GM18517 (cell line): Measurements from ENCODE around the gene RNU11.
"Not testable (repeated sequence)": the region's sequence is repeated elsewhere in the genome, so short reads cannot be mapped to it uniquely, and the experiment has no call there.

Experiments used
- ATAC-seq: cut with Tn5 transposase; IDR thresholded peaks from one replicate; pipeline ENCODE4 v1.9.1; 2021; ENCODE audit warnings: mild to moderate bottlenecking, moderate library complexity; ENCODE audit not compliant: unreplicated experiment

RNU11 gene

DNA sequence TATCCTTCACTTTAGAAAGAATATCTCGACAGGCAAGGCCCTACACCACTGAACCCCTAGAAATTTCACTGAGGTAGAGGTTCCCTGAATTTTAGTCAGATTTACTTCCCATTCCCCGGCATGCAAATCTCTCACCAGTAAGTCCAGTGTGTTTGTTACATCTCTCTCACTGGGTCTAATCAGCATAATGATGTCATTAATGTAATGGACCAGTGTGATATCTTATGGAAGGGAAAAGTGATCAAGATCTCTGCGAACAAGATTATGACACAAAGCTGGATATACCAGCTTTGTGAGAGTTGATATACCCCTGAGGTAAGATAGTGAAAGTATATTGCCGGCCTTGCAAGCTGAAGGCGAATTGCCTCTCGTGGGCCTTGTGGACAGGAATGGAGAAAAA is 7.9 kb downstream of the RNU11 start:
- no peak for ATAC-seq

DNA sequence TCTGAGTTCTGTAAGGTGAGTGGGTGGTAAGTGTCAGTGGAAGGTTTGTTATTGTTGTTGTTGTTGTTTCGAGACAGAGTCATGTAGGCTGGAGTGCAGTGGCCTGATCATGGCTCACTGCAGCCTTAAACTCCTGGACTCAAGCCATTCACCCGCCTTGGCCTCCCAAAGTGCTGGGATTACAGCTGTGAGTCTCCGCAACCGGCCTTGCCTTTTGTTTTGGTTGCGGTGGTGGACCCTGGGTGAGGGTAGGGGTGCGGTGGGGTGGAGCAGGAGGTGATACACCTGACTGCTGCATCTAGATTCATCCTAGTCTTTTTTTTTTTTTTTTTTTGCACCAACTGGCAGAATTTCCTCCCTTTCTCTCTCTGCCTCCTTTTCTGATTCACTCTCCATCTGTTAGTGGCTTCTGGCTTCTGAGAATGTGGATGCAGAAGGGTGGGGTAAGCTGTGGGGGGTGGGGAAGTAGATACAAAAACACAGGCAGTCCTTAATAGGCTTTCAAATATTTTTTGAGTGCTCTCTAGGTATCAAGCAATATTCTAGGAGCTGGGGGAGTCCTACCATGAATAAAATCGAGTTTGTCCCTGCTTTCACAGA is 15.6 kb downstream of the RNU11 start:
- no peak for ATAC-seq

DNA sequence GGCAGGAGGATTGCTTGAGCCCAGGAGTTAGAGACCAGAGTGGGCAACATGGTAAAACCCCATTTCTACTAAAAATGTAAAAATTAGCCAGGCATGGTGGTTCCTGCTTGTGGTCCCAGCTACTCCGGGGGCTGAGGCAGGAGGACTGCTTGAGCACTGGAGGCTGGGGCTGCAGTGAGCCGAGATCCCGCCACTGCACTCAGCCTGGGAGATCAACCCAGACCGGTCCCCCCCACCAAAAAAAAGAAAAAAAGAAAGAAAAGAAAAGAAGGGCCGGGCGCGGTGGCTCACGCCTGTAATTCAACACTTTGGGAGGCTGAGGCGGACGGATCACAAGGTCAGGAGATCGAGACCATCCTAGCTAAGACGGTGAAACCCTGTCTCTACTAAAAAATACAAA is 18.4 kb downstream of the RNU11 start:
- no peak for ATAC-seq

- peak; percentile 66 for ATAC-seq
Measured at GRCh38 chr1:28668191-28668955, 20.0 kb downstream of the RNU11 start, which contains the start of gene GMEB1. TSS of gene GMEB1 (plus strand) at chr1:28668784. CDS start at chr1:28683613, 14,829 bp downstream.

DNA sequence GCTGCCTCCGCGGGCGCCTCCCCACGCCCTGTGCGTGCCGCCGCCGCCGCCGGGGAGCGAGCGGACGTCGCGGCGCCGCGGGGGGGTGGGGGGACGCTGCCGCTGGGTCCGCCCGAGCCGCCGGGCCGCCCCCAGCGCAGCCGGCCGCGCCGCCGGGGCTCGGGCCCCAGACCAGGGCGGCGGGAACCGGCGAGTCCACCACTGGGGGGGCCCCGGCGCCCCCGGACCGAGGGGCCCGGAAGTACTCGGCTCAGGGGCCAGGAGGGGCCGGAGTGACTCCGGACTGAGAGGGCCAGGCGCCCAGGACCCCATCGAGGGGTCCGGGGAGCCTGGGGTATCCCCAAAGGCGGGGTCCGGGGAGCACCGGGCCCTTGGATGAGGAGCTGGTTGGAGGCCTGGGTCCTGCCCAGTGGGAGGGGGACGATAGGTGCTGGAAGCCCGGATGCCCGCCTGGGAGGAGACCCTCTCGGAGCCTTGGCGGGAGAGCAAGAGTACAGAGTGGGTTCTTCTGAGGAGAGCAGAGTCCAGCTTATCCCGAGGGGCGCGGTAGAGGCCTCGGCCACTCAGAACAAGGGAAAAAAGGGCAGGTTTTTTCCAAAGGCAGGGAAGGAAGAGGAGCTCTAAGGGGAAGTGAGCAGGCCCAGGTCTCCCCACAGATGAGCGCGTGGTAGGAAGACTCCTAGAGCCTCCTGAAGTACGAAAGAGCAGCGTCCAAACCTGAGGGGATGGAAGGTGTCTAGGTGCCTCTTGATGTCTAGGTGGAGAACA is 20.7 kb downstream of the RNU11 start:
- ATAC-seq = peak; percentile 35

DNA sequence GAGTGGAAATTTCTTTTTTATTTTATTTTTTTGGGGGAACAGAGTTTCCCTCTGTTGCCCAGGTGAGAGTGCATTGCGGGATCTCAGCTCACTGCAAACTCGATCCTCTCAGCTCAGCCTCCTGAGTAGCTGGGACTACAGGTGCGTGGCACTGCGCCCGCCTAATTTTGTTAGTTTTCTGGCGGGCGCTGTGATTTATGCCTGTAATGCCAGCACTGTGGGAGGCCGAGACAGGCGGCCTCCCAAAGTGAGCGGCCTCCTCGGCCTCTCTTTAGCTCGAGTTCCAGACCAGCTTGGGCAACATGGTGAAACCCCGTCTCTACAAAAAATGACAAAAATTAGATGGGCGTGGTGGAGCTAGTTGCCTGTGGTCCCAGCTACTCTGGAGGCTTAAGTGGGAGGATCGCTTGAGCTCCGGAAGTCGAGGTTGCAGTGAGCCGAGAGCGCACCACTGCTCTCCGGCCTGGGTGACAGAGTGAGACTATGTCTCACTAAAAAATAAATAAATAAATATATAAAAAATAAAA is 22.9 kb downstream of the RNU11 start:
- no peak for ATAC-seq

- ATAC-seq = not testable (repeated sequence)
Measured at GRCh38 chr1:28672971-28673370, 24.6 kb downstream of the RNU11 start.

- no peak for ATAC-seq
Measured at GRCh38 chr1:28675924-28676257, 27.5 kb downstream of the RNU11 start.

GRCh38 chr1:28680151-28680550 is 31.8 kb downstream of the RNU11 start:
- no peak for ATAC-seq

- no peak for ATAC-seq
Measured at GRCh38 chr1:28682840-28683239, 34.4 kb downstream of the RNU11 start.

DNA sequence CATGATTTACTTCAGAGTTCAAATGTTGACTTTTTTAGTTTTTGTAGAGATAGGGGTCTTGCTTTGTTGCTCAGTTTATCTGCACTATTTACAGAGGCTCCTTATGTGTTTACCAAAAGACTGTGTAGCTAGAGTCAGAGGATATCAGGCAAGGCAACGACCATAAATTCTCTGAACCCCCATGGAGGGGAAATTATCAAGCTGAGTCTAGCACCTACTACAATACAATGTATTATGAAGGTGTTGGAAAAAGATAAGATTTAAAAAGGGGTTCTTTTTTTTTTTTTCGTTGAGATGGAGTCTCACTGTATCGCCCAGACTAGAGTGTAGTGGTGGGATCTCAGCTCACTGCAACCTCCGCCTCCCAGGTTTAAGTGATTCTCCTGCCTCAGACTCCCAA is 36.5 kb downstream of the RNU11 start:
- no peak for ATAC-seq

- ATAC-seq = not testable (repeated sequence)
Measured at GRCh38 chr1:28691627-28692026, 43.2 kb downstream of the RNU11 start.
